Liver (tissue), 3 donors: ENCODE measurements around the gene MYADML2.

ENCODE experiments used
- FOXA1 ChIP-seq: IDR thresholded peaks from 2 replicates; pipeline ENCODE4 v1.6.1; 2016; ENCODE audit warnings: antibody characterized with exemption
- JUND ChIP-seq, 2 donors: IDR thresholded peaks; 2 replicates each; pipeline ENCODE4 v1.6.1; 2016; ENCODE audit warnings: antibody characterized with exemption in 2 of 2
- RAD21 ChIP-seq, 2 donors: IDR thresholded peaks; 2 replicates each; pipeline ENCODE4 v1.6.1; 2016; ENCODE audit warnings: antibody characterized with exemption in 2 of 2, mild to moderate bottlenecking in 2 of 2
- TAF1 ChIP-seq: conservative IDR thresholded peaks from 2 replicates; pipeline ENCODE4 v1.6.1; 2016; ENCODE audit warnings: antibody characterized with exemption, mild to moderate bottlenecking
- YY1 ChIP-seq: IDR thresholded peaks from 2 replicates; pipeline ENCODE4 v1.6.1; 2016; ENCODE audit warnings: antibody characterized with exemption, mild to moderate bottlenecking
- TF ChIP-seq, protein P1 (sequence below): fragments of 150-350 bp; IDR thresholded peaks from 2 replicates; pipeline ENCODE4 v1.5.1; 2017; ENCODE audit warnings: improper control_type of control experiment, low read depth, low read length; ENCODE audit not compliant: missing input control
- donor health status: healthy.
- donor health status: healthy.

GRCh38 chr17:81941484-81942166 is 5.4 kb downstream of the MYADML2 start:
- TF ChIP-seq, protein P1, sequence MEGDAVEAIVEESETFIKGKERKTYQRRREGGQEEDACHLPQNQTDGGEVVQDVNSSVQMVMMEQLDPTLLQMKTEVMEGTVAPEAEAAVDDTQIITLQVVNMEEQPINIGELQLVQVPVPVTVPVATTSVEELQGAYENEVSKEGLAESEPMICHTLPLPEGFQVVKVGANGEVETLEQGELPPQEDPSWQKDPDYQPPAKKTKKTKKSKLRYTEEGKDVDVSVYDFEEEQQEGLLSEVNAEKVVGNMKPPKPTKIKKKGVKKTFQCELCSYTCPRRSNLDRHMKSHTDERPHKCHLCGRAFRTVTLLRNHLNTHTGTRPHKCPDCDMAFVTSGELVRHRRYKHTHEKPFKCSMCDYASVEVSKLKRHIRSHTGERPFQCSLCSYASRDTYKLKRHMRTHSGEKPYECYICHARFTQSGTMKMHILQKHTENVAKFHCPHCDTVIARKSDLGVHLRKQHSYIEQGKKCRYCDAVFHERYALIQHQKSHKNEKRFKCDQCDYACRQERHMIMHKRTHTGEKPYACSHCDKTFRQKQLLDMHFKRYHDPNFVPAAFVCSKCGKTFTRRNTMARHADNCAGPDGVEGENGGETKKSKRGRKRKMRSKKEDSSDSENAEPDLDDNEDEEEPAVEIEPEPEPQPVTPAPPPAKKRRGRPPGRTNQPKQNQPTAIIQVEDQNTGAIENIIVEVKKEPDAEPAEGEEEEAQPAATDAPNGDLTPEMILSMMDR: no peak
- TF ChIP-seq TAF1 (no peak), FOXA1 (no peak), JUND (IDR thresholded peaks at IDR 0.05) (no peak), YY1 (no peak), RAD21 (IDR thresholded peaks at IDR 0.05) (no peak)
